D721Med (cell line): ENCODE data around the gene NDUFS1.
"Not testable (repeated sequence)": the region's sequence is repeated elsewhere in the genome, so short reads cannot be mapped to it uniquely, and the experiment has no call there.

Experiments
- DNase-seq: peaks from one replicate; pipeline ENCODE4 v3.0.0; 2011; ENCODE audit warnings: low spot score; ENCODE audit not compliant: insufficient read length
- FAIRE-seq: peaks from 2 replicates; lab custom pipeline; 2011; peaks lifted over from hg19 to GRCh38; lab: Jason Lieb, UNC
- TF ChIP-seq, protein P1 (sequence below): IDR thresholded peaks from 2 replicates; pipeline ENCODE4 v1.5.1; 2012; ENCODE audit warnings: mild to moderate bottlenecking, control low read depth; ENCODE audit not compliant: insufficient read depth; ENCODE audit errors: missing control alignments

The NDUFS1 gene

DNA sequence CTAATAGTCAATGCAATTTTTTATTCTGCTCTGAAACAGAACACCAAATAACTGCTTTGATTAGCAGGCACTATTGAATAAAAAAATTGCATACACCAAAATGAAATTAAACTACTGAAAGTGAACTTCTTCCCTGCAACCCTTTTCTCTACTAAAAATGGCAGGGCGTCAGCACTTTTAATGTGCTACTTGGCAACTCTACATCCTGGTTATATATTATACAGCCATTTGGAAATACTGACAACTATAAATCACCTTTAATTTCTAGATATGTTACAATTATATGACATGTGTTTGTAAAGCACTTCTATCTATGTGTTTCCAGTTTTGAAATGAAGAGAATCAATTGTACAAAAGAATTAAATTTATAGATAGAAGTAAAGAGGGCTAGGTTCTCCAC is 9.9 kb downstream of the NDUFS1 start:
- FAIRE-seq (no peak), DNase-seq (no peak)
- TF ChIP-seq, protein P1, sequence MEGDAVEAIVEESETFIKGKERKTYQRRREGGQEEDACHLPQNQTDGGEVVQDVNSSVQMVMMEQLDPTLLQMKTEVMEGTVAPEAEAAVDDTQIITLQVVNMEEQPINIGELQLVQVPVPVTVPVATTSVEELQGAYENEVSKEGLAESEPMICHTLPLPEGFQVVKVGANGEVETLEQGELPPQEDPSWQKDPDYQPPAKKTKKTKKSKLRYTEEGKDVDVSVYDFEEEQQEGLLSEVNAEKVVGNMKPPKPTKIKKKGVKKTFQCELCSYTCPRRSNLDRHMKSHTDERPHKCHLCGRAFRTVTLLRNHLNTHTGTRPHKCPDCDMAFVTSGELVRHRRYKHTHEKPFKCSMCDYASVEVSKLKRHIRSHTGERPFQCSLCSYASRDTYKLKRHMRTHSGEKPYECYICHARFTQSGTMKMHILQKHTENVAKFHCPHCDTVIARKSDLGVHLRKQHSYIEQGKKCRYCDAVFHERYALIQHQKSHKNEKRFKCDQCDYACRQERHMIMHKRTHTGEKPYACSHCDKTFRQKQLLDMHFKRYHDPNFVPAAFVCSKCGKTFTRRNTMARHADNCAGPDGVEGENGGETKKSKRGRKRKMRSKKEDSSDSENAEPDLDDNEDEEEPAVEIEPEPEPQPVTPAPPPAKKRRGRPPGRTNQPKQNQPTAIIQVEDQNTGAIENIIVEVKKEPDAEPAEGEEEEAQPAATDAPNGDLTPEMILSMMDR, result no peak

DNA sequence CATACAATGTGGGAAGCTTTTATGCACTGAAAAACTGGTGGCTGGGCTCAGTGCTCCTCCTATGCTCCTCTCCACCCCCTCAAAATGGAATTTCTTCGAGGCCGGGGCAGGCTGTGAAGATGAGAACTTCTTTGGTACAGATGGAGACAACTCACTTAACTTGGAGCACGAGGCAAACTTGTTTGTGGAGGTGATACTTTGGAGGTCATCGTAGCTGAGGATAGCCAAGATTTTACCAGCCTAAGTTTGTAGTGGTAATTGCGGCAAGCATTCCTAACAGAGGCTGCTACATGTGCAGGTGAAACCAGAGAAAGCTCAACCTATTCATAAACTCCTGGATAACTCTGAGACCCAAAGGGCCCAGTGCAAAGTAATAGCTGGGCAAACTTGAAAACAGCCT is 13.6 kb downstream of the NDUFS1 start:
- FAIRE-seq, result no peak
- no peak for DNase-seq
- TF ChIP-seq, protein P1, result no peak

DNA sequence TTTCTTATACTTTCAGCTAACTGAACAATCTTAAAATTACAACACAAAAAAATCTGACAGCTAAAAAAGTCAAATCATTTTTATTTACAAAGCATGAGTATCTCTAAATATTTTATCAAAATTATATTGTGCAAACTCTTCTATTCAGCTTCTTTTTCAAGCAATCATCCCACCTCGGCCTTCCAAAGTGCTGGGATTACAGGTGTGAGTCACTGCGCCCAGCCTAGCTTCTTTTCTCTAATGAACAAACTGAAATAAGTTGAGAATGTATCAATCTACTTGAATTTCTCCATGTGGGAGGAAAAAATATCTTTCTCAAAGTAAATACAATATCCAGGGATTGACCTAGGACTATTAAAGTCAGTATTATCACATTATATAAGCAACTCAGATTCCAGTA is 14.9 kb downstream of the NDUFS1 start:
- TF ChIP-seq, protein P1, result no peak
- FAIRE-seq (no peak), DNase-seq (no peak)

DNA sequence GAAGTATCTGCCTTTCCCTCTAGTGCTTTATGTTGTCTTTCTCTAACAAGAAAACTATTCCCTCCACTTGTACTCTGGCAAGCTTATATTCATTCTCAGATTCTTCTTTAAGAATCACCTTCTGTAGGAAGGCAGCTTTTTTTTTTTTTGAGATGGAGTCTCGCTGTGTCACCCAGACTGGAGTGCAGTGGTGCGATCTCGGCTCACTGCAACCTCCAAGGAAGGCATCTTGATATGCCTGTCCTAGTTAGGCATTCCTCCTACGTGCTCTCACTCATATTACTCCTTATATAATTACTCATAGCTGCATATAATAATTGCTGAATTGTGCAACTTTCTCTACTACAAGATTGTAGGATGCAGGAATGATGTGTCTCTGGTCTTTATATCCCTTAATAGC is 15.8 kb downstream of the NDUFS1 start:
- no peak for FAIRE-seq
- TF ChIP-seq, protein P1, result no peak
- DNase-seq, result no peak

DNA sequence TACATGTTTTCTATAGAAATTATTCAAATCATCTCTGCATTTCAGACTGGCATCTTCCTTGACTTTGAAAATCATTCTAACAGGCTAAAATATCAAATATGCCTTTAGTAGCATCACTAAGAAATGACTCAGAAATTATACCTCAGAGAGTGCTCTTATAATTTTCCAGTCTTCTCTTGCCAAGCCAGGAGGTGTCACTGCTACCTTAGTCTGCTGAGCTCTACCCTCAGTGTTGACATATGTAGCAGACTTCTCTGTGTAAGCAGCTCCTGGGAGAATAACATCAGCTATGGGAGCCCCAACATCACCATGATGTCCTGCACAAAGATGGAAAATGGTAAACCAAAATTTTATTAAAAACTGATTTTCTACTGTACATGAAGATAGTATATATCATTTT is 31.6 kb downstream of the NDUFS1 start:
- no peak for DNase-seq
- FAIRE-seq, result no peak
- TF ChIP-seq, protein P1, result no peak

DNA sequence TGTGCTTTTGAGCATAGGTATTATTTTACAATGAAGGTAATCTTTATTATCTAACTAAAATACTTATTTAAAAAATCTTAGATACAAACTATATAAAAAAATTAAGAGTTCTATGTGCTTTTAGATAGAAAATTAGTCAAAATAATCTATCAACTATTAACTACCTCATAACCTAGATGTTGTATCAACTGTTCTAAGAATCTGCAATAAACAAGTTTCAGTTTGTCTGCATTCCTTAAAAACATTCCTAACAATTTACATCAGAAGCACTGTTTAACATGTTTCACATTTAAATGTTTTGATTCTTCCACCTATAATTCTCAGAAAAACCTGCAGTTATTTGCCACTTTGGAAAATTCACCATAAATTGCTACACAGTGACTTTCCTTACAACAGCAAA is 33.3 kb downstream of the NDUFS1 start:
- no peak for DNase-seq
- FAIRE-seq, result no peak
- TF ChIP-seq, protein P1, result no peak

DNA sequence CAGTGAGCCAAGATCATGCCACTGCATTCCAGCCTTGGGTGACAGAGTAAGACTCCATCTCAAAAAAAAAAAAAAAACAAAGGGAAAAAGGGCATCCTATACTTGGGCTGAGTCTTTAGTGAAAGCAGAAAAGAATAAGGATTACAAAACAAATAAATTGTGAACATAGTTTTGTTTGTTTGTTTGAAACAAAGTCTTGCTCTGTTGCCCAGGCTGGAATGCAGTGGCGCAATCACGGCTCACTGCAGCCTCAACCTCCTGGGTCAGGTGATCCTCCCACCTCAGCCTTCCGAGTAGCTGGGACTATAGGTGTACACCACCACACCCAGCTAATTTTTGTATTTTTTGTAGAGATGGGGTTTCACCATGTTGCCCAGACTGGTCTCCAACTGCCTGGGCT is 36.7 kb downstream of the NDUFS1 start:
- not testable (repeated sequence) for DNase-seq, FAIRE-seq

DNA sequence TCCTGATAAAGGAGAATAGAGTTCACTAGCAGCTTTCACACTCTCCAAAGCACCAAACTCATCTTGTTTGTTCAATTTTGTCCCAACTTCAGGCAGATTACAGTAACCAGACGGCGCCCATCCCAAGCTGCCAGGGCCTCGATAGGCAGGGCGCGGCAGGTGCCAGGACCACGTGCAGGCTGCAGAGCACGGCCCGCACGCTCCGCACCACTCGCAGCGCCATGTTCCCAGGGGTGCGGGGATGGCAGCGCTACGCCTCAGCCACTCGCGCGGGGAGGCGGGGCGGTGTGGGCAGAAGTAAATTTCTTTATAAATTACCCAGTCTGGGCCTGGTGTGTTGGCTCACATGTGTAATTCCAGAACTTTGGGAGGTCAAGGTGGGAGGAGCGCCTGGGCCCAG is 43.0 kb downstream of the NDUFS1 start:
- FAIRE-seq, result no peak
- DNase-seq, result no peak
- TF ChIP-seq, protein P1, result no peak
